SK-N-SH (cell line): ENCODE results near the gene GABRA5. TPM values are rescaled to one million over a fixed set of nuclear protein-coding genes. Genes with fewer than 3 reads are reported as not detected.

ENCODE experiments used
- CTCF ChIA-PET: fragments of 300-600, 350-600 bp; formaldehyde crosslinking; extraction: SDS; loops from one replicate; lab custom pipeline; 2021; lab: Yijun Ruan, JAX
- POLR2A ChIA-PET: fragments of 350-600 bp; sonication (Branson Sonifier 250); formaldehyde crosslinking; extraction: SDS; loops from one replicate; lab custom pipeline; 2020; ENCODE audit warnings: antibody characterized with exemption, inconsistent platforms; lab: Yijun Ruan, JAX
- DNase-seq: peaks from one replicate; pipeline ENCODE4 v3.0.0; 2012
- H2AFZ ChIP-seq: fragments of 200-600 bp; sonication (generic); 2 replicates; pipeline ENCODE4 v1.8.1; 2016; ENCODE audit warnings: antibody characterized with exemption, mild to moderate bottlenecking, low read depth
- H3F3A ChIP-seq: fragments of 200-600 bp; sonication (generic); replicated peaks from 2 replicates; pipeline ENCODE3; 2016; ENCODE audit warnings: antibody characterized with exemption, mild to moderate bottlenecking; ENCODE audit not compliant: insufficient read depth
- H3K27ac ChIP-seq, 2 experiments: fragments of 200-500 bp in 1 of 2; fragments of 200-600 bp in 1 of 2; sonication (Bioruptor generic) in 1 of 2; sonication (generic), shearing (Covaris generic) in 1 of 2; 2 replicates each; pipeline versions ENCODE4 v1.5.1 to v1.6.1; 2014 to 2016; ENCODE audit warnings: low read depth in 2 of 2, inconsistent platforms in 1 of 2, low read length in 1 of 2, mild to moderate bottlenecking in 1 of 2, mixed read lengths in 1 of 2
- H3K27me3 ChIP-seq: fragments of 200-600 bp; sonication (generic), shearing (Covaris generic); 2 replicates; pipeline ENCODE4 v1.6.1; 2016; ENCODE audit warnings: mixed run types; ENCODE audit not compliant: insufficient read depth
- H3K36me3 ChIP-seq, 2 experiments: fragments of 200-500 bp in 1 of 2; fragments of 200-600 bp in 1 of 2; sonication (Bioruptor generic) in 1 of 2; sonication (generic) in 1 of 2; replicated peaks in 1 of 2; 2 replicates each; pipeline versions ENCODE3 to v1.5.1; 2014 to 2016; ENCODE audit warnings: low read length in 1 of 2, mild to moderate bottlenecking in 1 of 2; ENCODE audit not compliant: insufficient read depth in 2 of 2, control insufficient read depth in 1 of 2
- H3K4me1 ChIP-seq, 2 experiments: fragments of 200-500 bp in 1 of 2; fragments of 200-600 bp in 1 of 2; sonication (Bioruptor generic) in 1 of 2; sonication (generic), shearing (Covaris generic) in 1 of 2; 2 replicates each; pipeline versions ENCODE4 v1.5.1 to v1.6.1; 2014 to 2016; ENCODE audit warnings: low read depth in 1 of 2, low read length in 1 of 2, mixed run types in 1 of 2; ENCODE audit not compliant: insufficient read depth in 2 of 2, control insufficient read depth in 1 of 2
- H3K4me2 ChIP-seq: fragments of 200-600 bp; sonication (generic), shearing (Covaris generic); 2 replicates; pipeline ENCODE4 v1.6.1; 2017; ENCODE audit warnings: mixed run types
- H3K4me3 ChIP-seq, 2 experiments: fragments of 200-500 bp in 1 of 2; fragments of 200-600 bp in 1 of 2; sonication (Bioruptor generic) in 1 of 2; sonication (generic), shearing (Covaris generic) in 1 of 2; 2 replicates each; pipeline versions ENCODE4 v1.5.1 to v1.8.1; 2014 to 2016; ENCODE audit warnings: low read depth in 2 of 2, inconsistent platforms in 1 of 2, low read length in 1 of 2, mild to moderate bottlenecking in 1 of 2, mixed read lengths in 1 of 2, moderate library complexity in 1 of 2
- H3K79me2 ChIP-seq: fragments of 200-600 bp; sonication (generic); 2 replicates; pipeline ENCODE4 v1.8.1; 2017; ENCODE audit warnings: mild to moderate bottlenecking; ENCODE audit not compliant: insufficient read depth
- H3K9ac ChIP-seq: fragments of 200-600 bp; sonication (generic); 2 replicates; pipeline ENCODE4 v1.6.1; 2017; ENCODE audit warnings: mixed run types
- H3K9me2 ChIP-seq: fragments of 200-600 bp; sonication (generic); 2 replicates; pipeline ENCODE4 v1.6.1; 2017; ENCODE audit warnings: mixed run types
- H3K9me3 ChIP-seq: fragments of 200-600 bp; sonication (generic); 2 replicates; pipeline ENCODE4 v1.6.1; 2017; ENCODE audit warnings: mixed run types, mild to moderate bottlenecking, moderate library complexity
- H4K20me1 ChIP-seq: fragments of 200-600 bp; sonication (generic); 2 replicates; pipeline ENCODE4 v1.6.1; 2017; ENCODE audit warnings: mild to moderate bottlenecking, mixed run types; ENCODE audit not compliant: insufficient read depth
- CHD2 ChIP-seq: fragments of 150-350 bp; IDR thresholded peaks from 2 replicates; pipeline ENCODE4 v1.6.1; 2018; ENCODE audit warnings: low read length; ENCODE audit not compliant: partially characterized antibody
- FOXM1 ChIP-seq: IDR thresholded peaks from 2 replicates; pipeline ENCODE4 v1.4.0; 2012; ENCODE audit warnings: low read depth, mild to moderate bottlenecking
- GABPA ChIP-seq: IDR thresholded peaks from 2 replicates; pipeline ENCODE4 v1.4.0; 2012; ENCODE audit warnings: low read depth, mild to moderate bottlenecking
- GATA2 ChIP-seq: sonication (generic); formaldehyde crosslinking; IDR thresholded peaks from 2 replicates; pipeline ENCODE4 v1.5.0; 2020; ENCODE audit warnings: mild to moderate bottlenecking, missing genetic modification reagents
- JUND ChIP-seq: IDR thresholded peaks from 2 replicates; pipeline ENCODE4 v1.4.0; 2012
- MEF2A ChIP-seq: IDR thresholded peaks from 2 replicates; pipeline ENCODE4 v1.4.0; 2012; ENCODE audit warnings: low read depth, borderline replicate concordance
- MXI1 ChIP-seq: IDR thresholded peaks from 2 replicates; pipeline ENCODE4 v1.6.1; 2012; ENCODE audit warnings: mild to moderate bottlenecking, low read depth, low read length, improper control_type of control experiment
- RCOR1 ChIP-seq: fragments of 150-350 bp; IDR thresholded peaks from 2 replicates; pipeline ENCODE4 v1.6.1; 2017; ENCODE audit warnings: antibody characterized with exemption, low read length
- RXRA ChIP-seq: IDR thresholded peaks from 2 replicates; pipeline ENCODE4 v1.4.0; 2012; ENCODE audit warnings: low read depth, mild to moderate bottlenecking, borderline replicate concordance
- SIN3A ChIP-seq: IDR thresholded peaks from 2 replicates; pipeline ENCODE4 v1.6.1; 2012; ENCODE audit warnings: low read depth, mild to moderate bottlenecking, low read length, moderate library complexity, borderline replicate concordance
- SMC3 ChIP-seq: IDR thresholded peaks from 2 replicates; pipeline ENCODE4 v1.6.1; 2012; ENCODE audit warnings: low read depth, low read length, improper control_type of control experiment
- TAF1 ChIP-seq: IDR thresholded peaks from 2 replicates; pipeline ENCODE4 v1.6.1; 2012; ENCODE audit warnings: low read depth, mild to moderate bottlenecking, low read length, moderate library complexity, borderline replicate concordance
- TEAD4 ChIP-seq: IDR thresholded peaks from 2 replicates; pipeline ENCODE4 v1.4.0; 2012; ENCODE audit warnings: mild to moderate bottlenecking, borderline replicate concordance; ENCODE audit not compliant: insufficient read depth
- YY1 ChIP-seq: IDR thresholded peaks from 2 replicates; pipeline ENCODE4 v1.4.0; 2012; ENCODE audit warnings: low read depth, mild to moderate bottlenecking
- WGBS: methylation state at CpG from one replicate; pipeline ENCODE4 v1.1.6; 2017; ENCODE audit warnings: low lambda C conversion rate; 5-methylcytosine and 5-hydroxymethylcytosine counted together
- polyA plus RNA-seq, 3 experiments: library from polyadenylated mRNA; depleted of rRNA; stranded (reverse); fragments of >200 nt; gene quantifications; 2 replicates each; pipeline ENCODE4 v1.2.3, GENCODE V29; 2012
- TF ChIP-seq, protein P1 (sequence below): IDR thresholded peaks from 2 replicates; pipeline ENCODE4; 2012
- TF ChIP-seq, protein P2 (sequence below): fragments of 150-350 bp; IDR thresholded peaks from 2 replicates; pipeline ENCODE4 v1.6.1; 2016; ENCODE audit warnings: mild to moderate bottlenecking, low read depth, low read length
- TF ChIP-seq, protein P3 (sequence below): IDR thresholded peaks from 2 replicates; pipeline ENCODE4 v1.4.0; 2012; ENCODE audit warnings: low read depth, borderline replicate concordance
- TF ChIP-seq, protein P4 (sequence below): fragments of 200-600 bp; sonication (generic); IDR thresholded peaks from 2 replicates; pipeline ENCODE4 v1.6.1; 2017; ENCODE audit warnings: antibody characterized with exemption, mild to moderate bottlenecking, moderate library complexity
- TF ChIP-seq, protein P5 (sequence below): fragments of 150-350 bp; IDR thresholded peaks from 2 replicates; pipeline ENCODE4 v1.6.1; 2017; ENCODE audit warnings: antibody characterized with exemption, low read length, low read depth, borderline replicate concordance

Gene GABRA5
- polyA plus RNA-seq, 1 of the 3 experiments (the other 2 are of a cell fraction): not detected

DNA sequence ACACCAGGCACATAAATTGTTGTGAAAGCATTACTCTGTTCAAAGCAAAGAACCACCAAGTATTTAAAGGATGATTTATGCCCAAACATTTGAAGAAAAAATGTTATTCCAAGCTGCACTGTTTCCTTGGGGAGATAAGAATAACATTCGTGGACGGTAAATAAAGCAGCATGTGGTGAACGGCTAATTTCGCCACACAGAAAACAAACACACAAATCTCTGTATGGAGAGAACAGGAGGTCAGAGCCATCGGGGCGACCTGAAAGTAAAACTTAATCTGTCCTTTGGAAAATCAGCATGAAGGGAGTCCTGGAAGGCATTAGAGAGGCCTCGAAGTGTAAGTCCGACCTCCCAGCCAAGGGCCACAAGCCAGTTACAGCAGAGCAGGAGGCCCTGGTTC, 77.0 kb downstream of the GABRA5 start:
- H3K9me3 ChIP-seq: no peaks in the 10 kb centered on the region
- POLR2A ChIA-PET: no interaction called here

More for the DNA sequence above, 77.0 kb downstream of the GABRA5 start:
- TF ChIP-seq, protein P1, sequence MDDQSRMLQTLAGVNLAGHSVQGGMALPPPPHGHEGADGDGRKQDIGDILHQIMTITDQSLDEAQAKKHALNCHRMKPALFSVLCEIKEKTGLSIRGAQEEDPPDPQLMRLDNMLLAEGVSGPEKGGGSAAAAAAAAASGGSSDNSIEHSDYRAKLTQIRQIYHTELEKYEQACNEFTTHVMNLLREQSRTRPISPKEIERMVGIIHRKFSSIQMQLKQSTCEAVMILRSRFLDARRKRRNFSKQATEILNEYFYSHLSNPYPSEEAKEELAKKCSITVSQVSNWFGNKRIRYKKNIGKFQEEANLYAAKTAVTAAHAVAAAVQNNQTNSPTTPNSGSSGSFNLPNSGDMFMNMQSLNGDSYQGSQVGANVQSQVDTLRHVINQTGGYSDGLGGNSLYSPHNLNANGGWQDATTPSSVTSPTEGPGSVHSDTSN: no peak
- no peak for TF ChIP-seq RXRA
- no peak for TF ChIP-seq TEAD4
- TF ChIP-seq SIN3A: no peak
- TF ChIP-seq, protein P2, sequence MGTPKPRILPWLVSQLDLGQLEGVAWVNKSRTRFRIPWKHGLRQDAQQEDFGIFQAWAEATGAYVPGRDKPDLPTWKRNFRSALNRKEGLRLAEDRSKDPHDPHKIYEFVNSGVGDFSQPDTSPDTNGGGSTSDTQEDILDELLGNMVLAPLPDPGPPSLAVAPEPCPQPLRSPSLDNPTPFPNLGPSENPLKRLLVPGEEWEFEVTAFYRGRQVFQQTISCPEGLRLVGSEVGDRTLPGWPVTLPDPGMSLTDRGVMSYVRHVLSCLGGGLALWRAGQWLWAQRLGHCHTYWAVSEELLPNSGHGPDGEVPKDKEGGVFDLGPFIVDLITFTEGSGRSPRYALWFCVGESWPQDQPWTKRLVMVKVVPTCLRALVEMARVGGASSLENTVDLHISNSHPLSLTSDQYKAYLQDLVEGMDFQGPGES: no peak
- no peak for TF ChIP-seq MEF2A
- TF ChIP-seq, protein P3, sequence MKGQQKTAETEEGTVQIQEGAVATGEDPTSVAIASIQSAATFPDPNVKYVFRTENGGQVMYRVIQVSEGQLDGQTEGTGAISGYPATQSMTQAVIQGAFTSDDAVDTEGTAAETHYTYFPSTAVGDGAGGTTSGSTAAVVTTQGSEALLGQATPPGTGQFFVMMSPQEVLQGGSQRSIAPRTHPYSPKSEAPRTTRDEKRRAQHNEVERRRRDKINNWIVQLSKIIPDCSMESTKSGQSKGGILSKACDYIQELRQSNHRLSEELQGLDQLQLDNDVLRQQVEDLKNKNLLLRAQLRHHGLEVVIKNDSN: no peak
- TF ChIP-seq, protein P4, sequence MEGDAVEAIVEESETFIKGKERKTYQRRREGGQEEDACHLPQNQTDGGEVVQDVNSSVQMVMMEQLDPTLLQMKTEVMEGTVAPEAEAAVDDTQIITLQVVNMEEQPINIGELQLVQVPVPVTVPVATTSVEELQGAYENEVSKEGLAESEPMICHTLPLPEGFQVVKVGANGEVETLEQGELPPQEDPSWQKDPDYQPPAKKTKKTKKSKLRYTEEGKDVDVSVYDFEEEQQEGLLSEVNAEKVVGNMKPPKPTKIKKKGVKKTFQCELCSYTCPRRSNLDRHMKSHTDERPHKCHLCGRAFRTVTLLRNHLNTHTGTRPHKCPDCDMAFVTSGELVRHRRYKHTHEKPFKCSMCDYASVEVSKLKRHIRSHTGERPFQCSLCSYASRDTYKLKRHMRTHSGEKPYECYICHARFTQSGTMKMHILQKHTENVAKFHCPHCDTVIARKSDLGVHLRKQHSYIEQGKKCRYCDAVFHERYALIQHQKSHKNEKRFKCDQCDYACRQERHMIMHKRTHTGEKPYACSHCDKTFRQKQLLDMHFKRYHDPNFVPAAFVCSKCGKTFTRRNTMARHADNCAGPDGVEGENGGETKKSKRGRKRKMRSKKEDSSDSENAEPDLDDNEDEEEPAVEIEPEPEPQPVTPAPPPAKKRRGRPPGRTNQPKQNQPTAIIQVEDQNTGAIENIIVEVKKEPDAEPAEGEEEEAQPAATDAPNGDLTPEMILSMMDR: no peak
- TF ChIP-seq CHD2: no peak
- no peak for TF ChIP-seq TAF1
- TF ChIP-seq GABPA: no peak
- no peak for TF ChIP-seq YY1
- no peak for TF ChIP-seq MXI1
- TF ChIP-seq GATA2 (CRISPR knock-in tag): no peak
- TF ChIP-seq RCOR1: no peak
- TF ChIP-seq, protein P5, sequence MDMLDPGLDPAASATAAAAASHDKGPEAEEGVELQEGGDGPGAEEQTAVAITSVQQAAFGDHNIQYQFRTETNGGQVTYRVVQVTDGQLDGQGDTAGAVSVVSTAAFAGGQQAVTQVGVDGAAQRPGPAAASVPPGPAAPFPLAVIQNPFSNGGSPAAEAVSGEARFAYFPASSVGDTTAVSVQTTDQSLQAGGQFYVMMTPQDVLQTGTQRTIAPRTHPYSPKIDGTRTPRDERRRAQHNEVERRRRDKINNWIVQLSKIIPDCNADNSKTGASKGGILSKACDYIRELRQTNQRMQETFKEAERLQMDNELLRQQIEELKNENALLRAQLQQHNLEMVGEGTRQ: no peak
- no peak for TF ChIP-seq FOXM1
- no peak for TF ChIP-seq JUND
- no peak for TF ChIP-seq SMC3
- CTCF ChIA-PET: no interaction called here
- Histone ChIP-seq H3F3A (no peaks in the 10 kb centered on the region), H3K9me2 (no peaks in the 10 kb centered on the region), H3K4me1 (peaks cover 0 to 8% of the 10 kb centered on the region in 2 experiments; a peak in 1 of 4 replicates), H2AFZ (no peak overlapping the region), H3K4me3 (no peak overlapping the region), H3K9ac (no peak overlapping the region), H3K27me3 (no peaks in the 10 kb centered on the region), H3K36me3 (no peaks in the 10 kb centered on the region), H4K20me1 (no peaks in the 10 kb centered on the region), H3K4me2 (no peak overlapping the region), H3K27ac (no peak overlapping the region), H3K79me2 (no peaks in the 10 kb centered on the region)
- no peak for DNase-seq
- WGBS: 47% methylated on average over 7 of the region's 8 CpGs
